UCSD-AML1 (cell line): ENCODE results near the gene TUBB3.

Experiments
- DNase-seq: peaks from one replicate; lab custom pipeline; 2025; ENCODE audit not compliant: unreplicated experiment; lab: John Stamatoyannopoulos, UW

The TUBB3 gene

DNA sequence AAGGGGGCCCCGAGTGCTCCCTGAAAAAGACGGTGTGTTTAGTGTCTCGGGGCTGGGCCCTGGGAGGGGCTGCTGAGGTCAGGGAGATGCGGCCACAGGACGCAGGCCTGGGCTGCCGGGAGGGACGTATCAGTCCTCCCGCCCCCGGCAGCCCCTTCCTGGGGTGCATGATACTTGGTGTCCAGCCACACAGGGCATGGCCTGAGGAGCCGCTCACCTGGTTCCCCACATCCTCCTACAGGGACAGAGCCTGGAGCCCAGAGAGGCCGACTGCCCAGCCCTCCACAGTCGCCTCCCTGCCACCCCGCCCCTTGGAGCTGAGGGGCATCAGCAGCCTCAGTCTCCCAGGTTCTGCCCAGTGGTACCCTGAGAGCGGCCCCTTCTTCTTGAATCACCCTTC, 13.4 kb downstream of the TUBB3 start:
- no peak for DNase-seq

GRCh38 chr16:89936981-89937380, 13.8 kb downstream of the TUBB3 start:
- DNase-seq, result no peak

DNA sequence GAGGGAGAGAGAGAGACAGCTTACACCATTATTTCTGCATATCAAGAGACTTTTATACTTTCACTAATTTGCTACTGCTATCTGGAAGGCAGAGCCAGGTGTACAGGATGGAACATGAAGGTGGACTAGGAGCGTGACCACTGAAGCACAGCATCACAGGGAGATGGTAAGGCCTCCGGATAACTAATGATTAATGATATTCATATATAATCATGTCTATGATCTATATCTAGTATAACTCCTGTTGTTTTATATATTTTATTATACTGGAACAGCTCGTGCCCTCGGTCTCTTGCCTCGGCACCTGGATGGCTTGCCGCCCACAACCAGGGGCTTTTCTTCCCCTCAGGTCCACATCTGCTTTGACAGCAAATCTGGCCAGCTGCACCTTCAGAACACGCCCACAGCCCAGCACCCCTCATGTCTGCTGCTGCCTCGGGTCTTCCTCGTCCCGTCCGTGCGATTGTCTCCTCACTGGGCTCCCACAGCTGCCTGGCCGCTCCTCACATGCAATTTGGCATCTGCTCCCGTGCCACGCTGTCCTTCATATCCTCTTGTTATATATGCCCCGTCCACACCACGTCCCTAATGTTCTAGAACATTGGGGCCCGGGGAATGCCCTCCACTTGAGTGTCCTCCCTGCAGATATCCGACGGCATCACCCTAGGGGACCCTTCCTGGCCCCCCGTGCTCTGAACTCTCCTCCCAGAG, 15.2 kb downstream of the TUBB3 start:
- no peak for DNase-seq

DNA sequence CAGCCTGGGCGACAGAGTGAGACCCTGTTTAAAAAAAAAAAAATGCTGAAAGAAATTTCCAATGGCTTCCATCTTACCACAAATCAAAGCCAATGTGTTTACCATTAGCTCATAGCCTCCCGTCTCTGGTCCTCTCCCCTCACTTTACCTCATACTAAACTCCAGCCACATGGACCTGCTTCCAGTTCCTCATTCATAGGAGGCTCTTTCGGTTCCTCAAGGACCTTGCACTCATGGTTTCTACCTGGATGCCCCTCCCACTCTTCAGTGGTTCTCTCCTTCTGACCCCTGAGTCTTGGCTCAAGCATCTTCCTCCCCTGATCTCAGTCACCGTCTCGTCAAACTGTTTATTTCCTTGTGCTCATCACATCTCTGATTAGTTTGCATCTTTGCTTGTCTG, 21.6 kb downstream of the TUBB3 start:
- DNase-seq, result no peak

DNA sequence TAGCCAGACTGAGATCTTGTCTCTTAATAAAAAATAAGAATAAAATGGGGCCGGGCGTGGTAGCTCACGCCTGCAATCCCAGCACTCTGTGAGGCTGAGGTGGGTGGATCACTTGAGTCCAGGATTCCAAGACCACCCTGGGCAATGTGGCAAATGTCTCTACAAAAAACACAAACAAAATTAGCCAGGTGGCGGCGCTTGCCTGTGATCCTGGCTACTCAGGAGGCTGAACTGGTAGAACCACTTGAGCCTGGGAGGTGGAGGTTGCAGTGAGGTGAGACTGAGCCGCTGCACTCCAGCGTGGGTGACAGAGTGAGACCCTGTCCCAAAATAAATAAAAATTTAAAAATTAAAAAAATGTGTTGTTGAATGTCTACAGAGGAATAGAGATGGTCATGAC, 22.5 kb downstream of the TUBB3 start:
- no peak for DNase-seq

GRCh38 chr16:89946515-89946914, 23.4 kb downstream of the TUBB3 start:
- no peak for DNase-seq

GRCh38 chr16:89949121-89949742, 26.1 kb downstream of the TUBB3 start:
- DNase-seq, result no peak

DNA sequence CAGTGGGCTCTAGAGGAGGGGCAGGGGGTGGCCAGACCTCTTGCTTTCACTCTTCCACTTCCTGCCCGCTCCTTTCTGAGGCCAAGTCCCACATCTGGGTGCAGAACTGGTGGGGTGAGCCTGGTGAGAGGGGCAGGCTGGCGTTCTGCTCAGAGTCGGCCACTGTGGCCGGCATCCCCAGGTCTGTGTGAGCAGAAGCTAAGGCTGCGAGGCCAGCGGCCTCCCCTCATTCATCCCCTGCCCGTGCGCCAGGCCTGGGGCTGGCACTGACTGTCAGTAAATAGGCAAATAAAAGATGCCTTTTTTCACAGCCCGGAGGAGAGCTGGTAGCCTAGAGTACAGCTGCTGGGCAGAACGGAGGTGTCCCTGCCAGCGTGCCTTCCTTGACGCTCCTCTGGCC, 26.6 kb downstream of the TUBB3 start:
- no peak for DNase-seq

- DNase-seq, result no peak
These were observed 28.4 kb downstream of the TUBB3 start for GRCh38 chr16:89951509-89951908.

DNA sequence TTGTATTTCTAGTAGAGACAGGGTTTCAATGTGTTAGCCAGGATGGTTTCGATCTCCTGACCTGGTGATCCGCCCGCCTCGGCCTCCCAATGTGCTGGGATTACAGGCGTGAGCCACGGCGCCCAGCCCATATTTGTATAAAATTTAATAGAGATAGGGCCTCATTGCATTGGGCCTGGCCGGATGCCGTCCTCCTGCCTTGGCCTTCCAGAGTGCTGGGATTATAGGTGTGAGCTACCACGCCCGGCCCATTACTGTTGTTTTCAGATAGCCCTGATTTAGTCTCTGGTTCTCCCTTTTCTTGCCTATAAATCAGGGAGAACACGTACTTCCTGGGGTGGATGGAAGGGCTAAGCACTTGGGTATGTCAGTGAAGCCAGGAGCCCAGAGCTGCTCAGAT, 28.9 kb downstream of the TUBB3 start:
- no peak for DNase-seq

- DNase-seq, result no peak
These were observed 29.4 kb downstream of the TUBB3 start for GRCh38 chr16:89952551-89952950.

DNA sequence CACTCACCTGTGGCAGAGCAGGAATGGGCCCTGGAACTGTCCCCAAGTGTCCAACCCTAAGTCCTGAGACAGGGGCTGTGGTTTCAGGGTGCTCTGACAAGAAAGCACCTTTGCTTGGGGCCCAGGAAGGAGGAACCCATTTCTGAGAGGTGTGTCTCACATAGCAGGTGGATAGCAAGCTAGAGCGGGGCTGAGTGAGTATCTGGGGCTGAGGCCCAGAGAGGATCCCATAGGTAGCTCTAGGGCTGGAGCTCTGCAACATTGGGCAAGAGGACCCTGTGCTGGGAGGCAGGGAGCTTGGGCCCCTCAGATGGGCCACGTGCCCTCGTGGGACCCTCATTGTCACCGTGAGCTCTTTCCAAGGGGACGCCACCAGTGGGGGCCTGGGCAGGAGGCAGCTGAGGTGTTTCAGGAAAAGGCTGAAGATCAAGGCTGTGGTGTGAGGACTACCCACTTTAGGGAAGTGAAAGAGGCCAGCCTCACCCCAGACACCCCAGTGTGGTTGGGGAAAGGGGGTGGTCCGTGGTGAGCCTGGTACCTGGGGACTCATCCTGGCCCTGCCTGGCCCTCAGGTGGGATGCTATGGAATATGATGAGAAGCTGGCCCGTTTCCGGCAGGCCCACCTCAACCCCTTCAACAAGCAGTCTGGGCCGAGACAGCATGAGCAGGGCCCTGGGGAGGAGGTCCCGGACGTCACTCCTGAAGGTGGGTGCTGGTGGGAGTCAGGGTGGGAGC, 30.7 kb downstream of the TUBB3 start:
- no peak for DNase-seq

- DNase-seq, result no peak
These were observed 31.3 kb downstream of the TUBB3 start for GRCh38 chr16:89954462-89954861.

- DNase-seq, result no peak
These were observed 32.0 kb downstream of the TUBB3 start for GRCh38 chr16:89955001-89955685.

DNA sequence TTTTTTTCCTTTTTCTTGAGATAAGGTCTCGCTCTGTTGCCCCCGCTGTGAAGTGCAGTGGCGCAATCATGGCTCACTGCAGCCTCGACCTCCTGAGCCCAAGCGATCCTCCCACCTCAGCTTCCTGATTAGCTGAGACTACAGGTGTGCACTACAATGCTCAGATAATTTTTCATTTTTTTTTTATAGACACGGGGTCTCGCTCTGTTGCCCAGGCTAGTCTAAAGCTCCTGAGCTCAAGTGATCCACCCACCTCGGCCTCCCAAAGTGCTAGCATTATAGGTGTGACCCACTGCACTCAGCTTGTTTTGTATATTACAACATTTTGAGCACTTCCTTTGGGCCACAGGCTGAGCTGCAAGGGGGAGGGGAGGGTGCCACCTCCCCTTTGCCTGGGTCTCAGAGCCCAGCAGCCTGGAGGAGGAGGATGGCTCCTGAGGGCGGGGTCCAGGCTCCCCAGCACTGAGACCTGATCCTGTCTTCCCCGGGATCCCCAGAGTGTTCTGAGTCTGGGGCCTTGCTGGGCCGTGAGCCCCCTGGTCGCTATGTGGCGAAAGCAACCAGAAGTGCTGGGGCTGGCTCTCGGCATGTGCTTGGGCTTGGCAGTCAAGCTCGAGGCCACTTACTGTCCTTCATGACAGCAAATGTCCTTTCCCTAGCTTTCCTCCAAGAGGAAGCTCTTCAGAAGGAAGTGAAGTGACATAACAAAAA, 33.5 kb downstream of the TUBB3 start:
- DNase-seq, result no peak

- no peak for DNase-seq
These were observed 34.2 kb downstream of the TUBB3 start for GRCh38 chr16:89957216-89957785.

- DNase-seq, result peak; percentile 33
These were observed 34.9 kb downstream of the TUBB3 start for GRCh38 chr16:89958068-89958467.

DNA sequence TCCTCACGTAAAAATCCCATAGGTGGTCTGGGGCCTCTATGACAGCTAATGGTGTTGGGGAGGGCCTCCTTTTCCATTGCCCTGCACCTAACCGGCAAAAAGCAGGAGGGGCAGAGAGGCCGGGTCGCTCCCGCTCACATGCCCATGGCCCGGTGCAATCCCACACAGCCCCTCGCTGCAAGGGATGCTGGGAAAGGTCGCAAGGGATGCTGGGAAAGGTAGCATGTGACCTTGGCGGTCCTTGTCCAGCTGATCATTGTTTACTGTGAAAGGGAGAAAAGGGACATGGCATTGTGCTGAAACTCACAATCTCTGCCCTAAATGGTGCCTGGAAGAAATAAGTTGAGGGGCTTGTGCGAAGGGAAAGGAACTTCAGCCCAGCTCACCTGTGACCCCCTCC, 35.5 kb downstream of the TUBB3 start:
- DNase-seq, result no peak

- DNase-seq, result no peak
These were observed 37.8 kb downstream of the TUBB3 start for GRCh38 chr16:89960966-89961365.

- no peak for DNase-seq
These were observed 38.8 kb downstream of the TUBB3 start for GRCh38 chr16:89961920-89962319.
